Peyer's patch (tissue), 4 donors: ENCODE measurements around the gene CARF.

ENCODE experiments used
- CTCF ChIP-seq, 6 experiments: fragments of 450-650 bp in 4 of 6; fragments of 200-600 bp in 2 of 6; sonication (generic) in 1 of 6; IDR thresholded peaks; one replicate each; pipeline ENCODE4 v1.5.1; 2017 to 2019; ENCODE audit warnings: antibody characterized with exemption in 6 of 6, mild to moderate bottlenecking in 3 of 6, moderate library complexity in 1 of 6
- POLR2A ChIP-seq, 2 donors: fragments of 450-650 bp; IDR thresholded peaks; one replicate each; pipeline ENCODE4 v1.5.1; 2017; ENCODE audit warnings: antibody characterized with exemption in 2 of 2, mild to moderate bottlenecking in 2 of 2, moderate library complexity in 2 of 2

- TF ChIP-seq CTCF (IDR thresholded peaks at IDR 0.05) (no peak), POLR2A (IDR thresholded peaks at IDR 0.05) (no peak)
These were observed 106.1 kb downstream of the CARF start for GRCh38 chr2:203018181-203018580.
